SK-N-SH (cell line): ENCODE results near the gene CIAO1. TPM values are rescaled to one million over a fixed set of nuclear protein-coding genes. Genes with fewer than 3 reads are reported as not detected.
A peak's percentile ranks its signal among the peaks of the same experiment; 100 is the strongest.

Source experiments
- CTCF ChIA-PET: fragments of 300-600, 350-600 bp; formaldehyde crosslinking; extraction: SDS; loops from one replicate; lab custom pipeline; 2021; lab: Yijun Ruan, JAX
- POLR2A ChIA-PET: fragments of 350-600 bp; sonication (Branson Sonifier 250); formaldehyde crosslinking; extraction: SDS; loops from one replicate; lab custom pipeline; 2020; ENCODE audit warnings: antibody characterized with exemption, inconsistent platforms; lab: Yijun Ruan, JAX
- DNase-seq: peaks from one replicate; pipeline ENCODE4 v3.0.0; 2012
- H2AFZ ChIP-seq: fragments of 200-600 bp; sonication (generic); 2 replicates; pipeline ENCODE4 v1.8.1; 2016; ENCODE audit warnings: antibody characterized with exemption, mild to moderate bottlenecking, low read depth
- H3F3A ChIP-seq: fragments of 200-600 bp; sonication (generic); replicated peaks from 2 replicates; pipeline ENCODE3; 2016; ENCODE audit warnings: antibody characterized with exemption, mild to moderate bottlenecking; ENCODE audit not compliant: insufficient read depth
- H3K27ac ChIP-seq, 2 experiments: fragments of 200-500 bp in 1 of 2; fragments of 200-600 bp in 1 of 2; sonication (Bioruptor generic) in 1 of 2; sonication (generic), shearing (Covaris generic) in 1 of 2; 2 replicates each; pipeline versions ENCODE4 v1.5.1 to v1.6.1; 2014 to 2016; ENCODE audit warnings: low read depth in 2 of 2, inconsistent platforms in 1 of 2, low read length in 1 of 2, mild to moderate bottlenecking in 1 of 2, mixed read lengths in 1 of 2
- H3K27me3 ChIP-seq: fragments of 200-600 bp; sonication (generic), shearing (Covaris generic); 2 replicates; pipeline ENCODE4 v1.6.1; 2016; ENCODE audit warnings: mixed run types; ENCODE audit not compliant: insufficient read depth
- H3K36me3 ChIP-seq, 2 experiments: fragments of 200-500 bp in 1 of 2; fragments of 200-600 bp in 1 of 2; sonication (Bioruptor generic) in 1 of 2; sonication (generic) in 1 of 2; replicated peaks in 1 of 2; 2 replicates each; pipeline versions ENCODE3 to v1.5.1; 2014 to 2016; ENCODE audit warnings: low read length in 1 of 2, mild to moderate bottlenecking in 1 of 2; ENCODE audit not compliant: insufficient read depth in 2 of 2, control insufficient read depth in 1 of 2
- H3K4me1 ChIP-seq, 2 experiments: fragments of 200-500 bp in 1 of 2; fragments of 200-600 bp in 1 of 2; sonication (Bioruptor generic) in 1 of 2; sonication (generic), shearing (Covaris generic) in 1 of 2; 2 replicates each; pipeline versions ENCODE4 v1.5.1 to v1.6.1; 2014 to 2016; ENCODE audit warnings: low read depth in 1 of 2, low read length in 1 of 2, mixed run types in 1 of 2; ENCODE audit not compliant: insufficient read depth in 2 of 2, control insufficient read depth in 1 of 2
- H3K4me2 ChIP-seq: fragments of 200-600 bp; sonication (generic), shearing (Covaris generic); 2 replicates; pipeline ENCODE4 v1.6.1; 2017; ENCODE audit warnings: mixed run types
- H3K4me3 ChIP-seq, 2 experiments: fragments of 200-500 bp in 1 of 2; fragments of 200-600 bp in 1 of 2; sonication (Bioruptor generic) in 1 of 2; sonication (generic), shearing (Covaris generic) in 1 of 2; 2 replicates each; pipeline versions ENCODE4 v1.5.1 to v1.8.1; 2014 to 2016; ENCODE audit warnings: low read depth in 2 of 2, inconsistent platforms in 1 of 2, low read length in 1 of 2, mild to moderate bottlenecking in 1 of 2, mixed read lengths in 1 of 2, moderate library complexity in 1 of 2
- H3K79me2 ChIP-seq: fragments of 200-600 bp; sonication (generic); 2 replicates; pipeline ENCODE4 v1.8.1; 2017; ENCODE audit warnings: mild to moderate bottlenecking; ENCODE audit not compliant: insufficient read depth
- H3K9ac ChIP-seq: fragments of 200-600 bp; sonication (generic); 2 replicates; pipeline ENCODE4 v1.6.1; 2017; ENCODE audit warnings: mixed run types
- H3K9me2 ChIP-seq: fragments of 200-600 bp; sonication (generic); 2 replicates; pipeline ENCODE4 v1.6.1; 2017; ENCODE audit warnings: mixed run types
- H3K9me3 ChIP-seq: fragments of 200-600 bp; sonication (generic); 2 replicates; pipeline ENCODE4 v1.6.1; 2017; ENCODE audit warnings: mixed run types, mild to moderate bottlenecking, moderate library complexity
- H4K20me1 ChIP-seq: fragments of 200-600 bp; sonication (generic); 2 replicates; pipeline ENCODE4 v1.6.1; 2017; ENCODE audit warnings: mild to moderate bottlenecking, mixed run types; ENCODE audit not compliant: insufficient read depth
- CHD2 ChIP-seq: fragments of 150-350 bp; IDR thresholded peaks from 2 replicates; pipeline ENCODE4 v1.6.1; 2018; ENCODE audit warnings: low read length; ENCODE audit not compliant: partially characterized antibody
- ELF1 ChIP-seq: IDR thresholded peaks from 2 replicates; pipeline ENCODE4 v1.4.0; 2012
- GABPA ChIP-seq: IDR thresholded peaks from 2 replicates; pipeline ENCODE4 v1.4.0; 2012; ENCODE audit warnings: low read depth, mild to moderate bottlenecking
- JUND ChIP-seq: IDR thresholded peaks from 2 replicates; pipeline ENCODE4 v1.4.0; 2012
- MEF2A ChIP-seq: IDR thresholded peaks from 2 replicates; pipeline ENCODE4 v1.4.0; 2012; ENCODE audit warnings: low read depth, borderline replicate concordance
- NFIC ChIP-seq: IDR thresholded peaks from 2 replicates; pipeline ENCODE4 v1.4.0; 2012; ENCODE audit warnings: borderline replicate concordance
- NRF1 ChIP-seq: IDR thresholded peaks from 2 replicates; pipeline ENCODE4 v1.6.1; 2012; ENCODE audit warnings: low read depth, mild to moderate bottlenecking, low read length
- PBX3 ChIP-seq: IDR thresholded peaks from 2 replicates; pipeline ENCODE4; 2012
- POLR2AphosphoS5 ChIP-seq: IDR thresholded peaks from 2 replicates; pipeline ENCODE4 v1.6.1; 2012; ENCODE audit warnings: low read depth, low read length
- RCOR1 ChIP-seq: fragments of 150-350 bp; IDR thresholded peaks from 2 replicates; pipeline ENCODE4 v1.6.1; 2017; ENCODE audit warnings: antibody characterized with exemption, low read length
- RFX5 ChIP-seq: IDR thresholded peaks from 2 replicates; pipeline ENCODE4 v1.6.1; 2012; ENCODE audit warnings: mild to moderate bottlenecking, improper control_type of control experiment, low read length
- RXRA ChIP-seq: IDR thresholded peaks from 2 replicates; pipeline ENCODE4 v1.4.0; 2012; ENCODE audit warnings: low read depth, mild to moderate bottlenecking, borderline replicate concordance
- SIN3A ChIP-seq: IDR thresholded peaks from 2 replicates; pipeline ENCODE4 v1.6.1; 2012; ENCODE audit warnings: low read depth, mild to moderate bottlenecking, low read length, moderate library complexity, borderline replicate concordance
- SMC3 ChIP-seq: IDR thresholded peaks from 2 replicates; pipeline ENCODE4 v1.6.1; 2012; ENCODE audit warnings: low read depth, low read length, improper control_type of control experiment
- TAF1 ChIP-seq: IDR thresholded peaks from 2 replicates; pipeline ENCODE4 v1.6.1; 2012; ENCODE audit warnings: low read depth, mild to moderate bottlenecking, low read length, moderate library complexity, borderline replicate concordance
- TCF12 ChIP-seq: IDR thresholded peaks from 2 replicates; pipeline ENCODE4 v1.4.0; 2012
- TEAD4 ChIP-seq: IDR thresholded peaks from 2 replicates; pipeline ENCODE4 v1.4.0; 2012; ENCODE audit warnings: mild to moderate bottlenecking, borderline replicate concordance; ENCODE audit not compliant: insufficient read depth
- YY1 ChIP-seq: IDR thresholded peaks from 2 replicates; pipeline ENCODE4 v1.4.0; 2012; ENCODE audit warnings: low read depth, mild to moderate bottlenecking
- WGBS: methylation state at CpG from one replicate; pipeline ENCODE4 v1.1.6; 2017; ENCODE audit warnings: low lambda C conversion rate; 5-methylcytosine and 5-hydroxymethylcytosine counted together
- polyA plus RNA-seq, 3 experiments: library from polyadenylated mRNA; depleted of rRNA; stranded (reverse); fragments of >200 nt; gene quantifications; 2 replicates each; pipeline ENCODE4 v1.2.3, GENCODE V29; 2012
- TF ChIP-seq, protein P1 (sequence below): IDR thresholded peaks from 2 replicates; pipeline ENCODE4 v1.4.0; 2012; ENCODE audit warnings: low read depth

Gene CIAO1
- polyA plus RNA-seq, 1 of the 3 experiments (the other 2 are of a cell fraction) = 120 TPM

DNA sequence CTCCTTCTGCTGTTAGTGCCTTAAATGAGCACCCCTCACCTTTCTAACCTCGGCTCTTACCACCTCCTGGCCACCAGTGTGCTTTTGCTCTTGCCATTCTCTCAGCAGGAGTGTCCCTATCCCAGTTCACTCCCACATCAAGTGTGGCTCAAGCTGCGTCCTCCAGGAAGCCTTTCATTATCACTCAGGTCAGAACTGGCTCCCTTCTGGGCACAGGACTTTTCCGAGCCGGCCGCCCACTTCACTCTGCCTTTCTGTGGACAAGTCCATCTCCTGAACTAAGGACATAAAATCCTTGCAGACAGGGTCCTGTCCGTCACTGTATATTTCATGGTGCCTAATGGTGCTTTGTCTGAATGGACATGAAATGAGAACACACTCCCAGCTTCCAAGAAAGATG lies 15.8 kb upstream of the CIAO1 start:
- no peak overlapping the region for H3K4me3 ChIP-seq
- H3K36me3 ChIP-seq = peaks cover 18 to 30% of the 10 kb centered on the region in 2 experiments
- peaks cover 21% of the 10 kb centered on the region for H3K79me2 ChIP-seq
- H3K4me2 ChIP-seq = peak overlapping the region; percentile 16; the same call in 1 of the 2 replicates
- CTCF ChIA-PET = interaction anchor here (1.4 to 1.8 kb wide), 3 partner anchors 11 to 17 kb away, joined by 4 to 7 read pairs (median 4); no protein-coding TSS in a partner anchor
- DNase-seq = no peak
- no peaks in the 10 kb centered on the region for H3K9me2 ChIP-seq
- POLR2A ChIA-PET = no interaction called here
- TF ChIP-seq ELF1 (no peak), TAF1 (no peak)
- no peak overlapping the region for H2AFZ ChIP-seq
- no peak overlapping the region for H3K9ac ChIP-seq
- peaks cover 27% of the 10 kb centered on the region for H3F3A ChIP-seq
- no peaks in the 10 kb centered on the region for H3K9me3 ChIP-seq
- peaks cover 21 to 22% of the 10 kb centered on the region in 2 experiments; a peak in 3 of 4 replicates for H3K4me1 ChIP-seq
- 95% methylated on average over 6 of the region's 6 CpGs for WGBS
- peak overlapping the region; percentile 61 to 80; a peak in 3 of 4 replicates for H3K27ac ChIP-seq
- no peaks in the 10 kb centered on the region for H3K27me3 ChIP-seq
- no peaks in the 10 kb centered on the region for H4K20me1 ChIP-seq

GRCh38 chr2:96251721-96252292 lies 14.2 kb upstream of the CIAO1 start:
- no peak overlapping the region for H2AFZ ChIP-seq
- POLR2A ChIA-PET = no interaction called here

More at GRCh38 chr2:96251721-96252292, 14.2 kb upstream of the CIAO1 start:
- DNase-seq = peak; percentile 82
- Histone ChIP-seq H3K4me2 (peak overlapping the region; percentile 54), H3K4me1 (peaks cover 21 to 22% of the 10 kb centered on the region in 2 experiments; a peak in 3 of 4 replicates), H4K20me1 (0 out of 2 replicates have a peak, but pooled peaks cover 2% of the 10 kb centered on the region), H3K9ac (0 out of 2 replicates have a peak overlapping the region, but pooled peaks have one; percentile 17), H3K79me2 (peaks cover 37% of the 10 kb centered on the region), H3K4me3 (no peak overlapping the region), H3F3A (peaks cover 27% of the 10 kb centered on the region), H3K27me3 (no peaks in the 10 kb centered on the region)
- 38% methylated on average over 5 of the region's 6 CpGs for WGBS
- CTCF ChIA-PET = interaction anchor here (1.2 to 1.8 kb wide), 4 partner anchors 11 to 77 kb away, joined by 3 to 5 read pairs (median 4); no protein-coding TSS in a partner anchor
- TF ChIP-seq RFX5 (peak; percentile 70), JUND (peak; percentile 95), MEF2A (no peak), RCOR1 (peak; percentile 49; the same call in 1 of the 2 replicates), SIN3A (peak; percentile 82; the same call in 1 of the 2 replicates), SMC3 (no peak), NFIC (peak; percentile 19; the same call in 1 of the 2 replicates), PBX3 (peak; percentile 41; the same call in 1 of the 2 replicates), GABPA (no peak), NRF1 (no peak), TEAD4 (0 out of 2 replicates have a peak, but pooled peaks have one; percentile 42), RXRA (no peak), TCF12 (0 out of 2 replicates have a peak, but pooled peaks have one; percentile 10), POLR2AphosphoS5 (peak; percentile 34; the same call in 1 of the 2 replicates), CHD2 (peak; percentile 73), ELF1 (peak; percentile 38; the same call in 1 of the 2 replicates), TAF1 (peak; percentile 38; the same call in 1 of the 2 replicates), YY1 (peak; percentile 72; the same call in 1 of the 2 replicates)
- TF ChIP-seq, protein P1, sequence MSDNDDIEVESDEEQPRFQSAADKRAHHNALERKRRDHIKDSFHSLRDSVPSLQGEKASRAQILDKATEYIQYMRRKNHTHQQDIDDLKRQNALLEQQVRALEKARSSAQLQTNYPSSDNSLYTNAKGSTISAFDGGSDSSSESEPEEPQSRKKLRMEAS = peak; percentile 67; the same call in 1 of the 2 replicates
- TF ChIP-seq, all 33 proteins: peak for 14
- Histone ChIP-seq H3K9me2 (no peaks in the 10 kb centered on the region), H3K27ac (peak overlapping the region; percentile 58 to 80), H3K9me3 (no peaks in the 10 kb centered on the region), H3K36me3 (peaks cover 29 to 36% of the 10 kb centered on the region in 2 experiments)
